ENCODE results near the gene PALB2. TPM values are rescaled to one million over a fixed set of nuclear protein-coding genes. Genes with fewer than 3 reads are reported as not detected.

The PALB2 gene
- total RNA-seq, 8 experiments from 2014 or later, result 7.3 to 20.5 (median 13.2) TPM

- peak in 2 of 8 experiments; percentile 98 to 99 for ATAC-seq (replicated peaks in 6 of 8)
- no peak overlapping the region for H3K4me3 ChIP-seq
- no peak overlapping the region for H3K27ac ChIP-seq
- 90 to 100% (median 100%) methylated on average over 1 to 3 of the region's 4 CpGs; no CpG with 5 or more reads in 4 of the 10 experiments for WGBS, 10 experiments
- no peaks in the 10 kb centered on the region for H3K4me1 ChIP-seq (replicated peaks in 1 of 2)
- in situ Hi-C loops (cut with MboI; ENCODE audit: low pct_unique_long_range_greater_than_20kb in 2 of 9, low sequenced_read_pairs in 9 of 9, unreplicated experiment in 9 of 9), result no loop called here
Measured at GRCh38 chr16:23670137-23670776, 29.1 kb upstream of the PALB2 start.

- 84 to 100% (median 100%) methylated on average over 1 to 3 of the region's 4 CpGs; no CpG with 5 or more reads in 4 of the 10 experiments for WGBS, 10 experiments
- Histone ChIP-seq H3K4me3 (no peak overlapping the region), H3K27ac (no peak overlapping the region), H3K4me1 (replicated peaks in 1 of 2) (no peaks in the 10 kb centered on the region)
- ATAC-seq (replicated peaks in 6 of 8), result no peak
- in situ Hi-C loops (cut with MboI; ENCODE audit: low pct_unique_long_range_greater_than_20kb in 2 of 9, low sequenced_read_pairs in 9 of 9, unreplicated experiment in 9 of 9), result no loop called here
Measured at GRCh38 chr16:23668873-23669272, 27.8 kb upstream of the PALB2 start.

GRCh38 chr16:23668225-23668624 lies 27.1 kb upstream of the PALB2 start:
- in situ Hi-C loops (cut with MboI; ENCODE audit: low pct_unique_long_range_greater_than_20kb in 2 of 9, low sequenced_read_pairs in 9 of 9, unreplicated experiment in 9 of 9), result no loop called here
- WGBS, 10 experiments, result 40 to 100% (median 100%) methylated on average over 1 of the region's 1 CpG; no CpG with 5 or more reads in 4 of the 10 experiments
- no peak for ATAC-seq (replicated peaks in 6 of 8)

GRCh38 chr16:23667355-23667659 lies 26.2 kb upstream of the PALB2 start:
- WGBS, 10 experiments, result 90 to 100% (median 100%) methylated on average over 1 to 4 of the region's 6 CpGs; no CpG with 5 or more reads in 4 of the 10 experiments
- in situ Hi-C loops (cut with MboI; ENCODE audit: low pct_unique_long_range_greater_than_20kb in 2 of 9, low sequenced_read_pairs in 9 of 9, unreplicated experiment in 9 of 9), result no loop called here

More at GRCh38 chr16:23668225-23668624, 27.1 kb upstream of the PALB2 start:
- Histone ChIP-seq H3K4me1 (replicated peaks in 1 of 2) (no peaks in the 10 kb centered on the region), H3K4me3 (no peak overlapping the region), H3K27ac (no peak overlapping the region)

GRCh38 chr16:23666571-23667354 lies 25.7 kb upstream of the PALB2 start:
- ATAC-seq (replicated peaks in 6 of 8), result no peak
- no peaks in the 10 kb centered on the region for H3K4me1 ChIP-seq (replicated peaks in 1 of 2)
- H3K4me3 ChIP-seq, result no peak overlapping the region
- 80 to 100% (median 95%) methylated on average over 2 to 7 of the region's 7 CpGs for WGBS, 10 experiments
- no peak overlapping the region for H3K27ac ChIP-seq
- in situ Hi-C loops (cut with MboI; ENCODE audit: low pct_unique_long_range_greater_than_20kb in 2 of 9, low sequenced_read_pairs in 9 of 9, unreplicated experiment in 9 of 9), result no loop called here

More at GRCh38 chr16:23667355-23667659, 26.2 kb upstream of the PALB2 start:
- Histone ChIP-seq H3K4me1 (replicated peaks in 1 of 2) (no peaks in the 10 kb centered on the region), H3K4me3 (no peak overlapping the region), H3K27ac (no peak overlapping the region)
- no peak for ATAC-seq (replicated peaks in 6 of 8)

- ATAC-seq (replicated peaks in 6 of 8), result no peak
- H3K4me3 ChIP-seq, result no peak overlapping the region
- in situ Hi-C loops (cut with MboI; ENCODE audit: low pct_unique_long_range_greater_than_20kb in 2 of 9, low sequenced_read_pairs in 9 of 9, unreplicated experiment in 9 of 9), result no loop called here
Measured at GRCh38 chr16:23663918-23664317, 22.8 kb upstream of the PALB2 start.

GRCh38 chr16:23651943-23652468 lies 10.9 kb upstream of the PALB2 start:
- no peaks in the 10 kb centered on the region for H3K4me1 ChIP-seq (replicated peaks in 1 of 2)
- no peak overlapping the region for H3K4me3 ChIP-seq
- no peak for ATAC-seq (replicated peaks in 6 of 8)
- in situ Hi-C loops (cut with MboI; ENCODE audit: low pct_unique_long_range_greater_than_20kb in 2 of 9, low sequenced_read_pairs in 9 of 9, unreplicated experiment in 9 of 9), result no loop called here
- H3K27ac ChIP-seq, result no peak overlapping the region
- WGBS, 10 experiments, result 80 to 100% (median 94%) methylated on average over 1 to 4 of the region's 4 CpGs

More at GRCh38 chr16:23663918-23664317, 22.8 kb upstream of the PALB2 start:
- Histone ChIP-seq H3K27ac (no peak overlapping the region), H3K4me1 (replicated peaks in 1 of 2) (no peaks in the 10 kb centered on the region)
- 84 to 100% (median 100%) methylated on average over 2 of the region's 2 CpGs; no CpG with 5 or more reads in 4 of the 10 experiments for WGBS, 10 experiments

GRCh38 chr16:23650674-23651416 lies 9.7 kb upstream of the PALB2 start:
- H3K4me1 ChIP-seq (replicated peaks in 1 of 2), result no peaks in the 10 kb centered on the region
- in situ Hi-C loops (cut with MboI; ENCODE audit: low pct_unique_long_range_greater_than_20kb in 2 of 9, low sequenced_read_pairs in 9 of 9, unreplicated experiment in 9 of 9), result no loop called here
- peak in 5 of 8 experiments; percentile 90 to 100 (median 94) for ATAC-seq (replicated peaks in 6 of 8)

GRCh38 chr16:23642246-23642774 lies 1.2 kb upstream of the PALB2 start:
- in situ Hi-C loops (cut with MboI; ENCODE audit: low pct_unique_long_range_greater_than_20kb in 2 of 9, low sequenced_read_pairs in 9 of 9, unreplicated experiment in 9 of 9), result no loop called here
- Histone ChIP-seq H3K27ac (peak overlapping the region; percentile 77 to 92), H3K4me3 (peak overlapping the region; percentile 63 to 95 (median 84)), H3K4me1 (replicated peaks in 1 of 2) (peaks cover 6 to 13% of the 10 kb centered on the region in 2 donors)
- 0 to 91% (median 40%) methylated on average over 2 to 12 of the region's 14 CpGs; no CpG with 5 or more reads in 1 of the 10 experiments for WGBS, 10 experiments
- no peak for ATAC-seq (replicated peaks in 6 of 8)

More at GRCh38 chr16:23650674-23651416, 9.7 kb upstream of the PALB2 start:
- Histone ChIP-seq H3K27ac (no peak overlapping the region), H3K4me3 (no peak overlapping the region)
- WGBS, 10 experiments, result 53 to 100% (median 72%) methylated on average over 2 to 4 of the region's 4 CpGs; no CpG with 5 or more reads in 1 of the 10 experiments

- H3K4me1 ChIP-seq (replicated peaks in 1 of 2), result peaks cover 6 to 13% of the 10 kb centered on the region in 2 donors
- ATAC-seq (replicated peaks in 6 of 8), result peak in 2 of 8 experiments; percentile 12 to 25
- in situ Hi-C loops (cut with MboI; ENCODE audit: low pct_unique_long_range_greater_than_20kb in 2 of 9, low sequenced_read_pairs in 9 of 9, unreplicated experiment in 9 of 9), result no loop called here
- 0 to 40% (median 2%) methylated on average over 1 to 6 of the region's 8 CpGs; no CpG with 5 or more reads in 2 of the 10 experiments for WGBS, 10 experiments
- peak overlapping the region; percentile 31 to 92 for H3K27ac ChIP-seq
- H3K4me3 ChIP-seq, result peak overlapping the region; percentile 63 to 95 (median 84)
Measured at GRCh38 chr16:23640615-23640930, 537 bp downstream of the PALB2 start.

- no peak for ATAC-seq (replicated peaks in 6 of 8)
- in situ Hi-C loops (cut with MboI; ENCODE audit: low pct_unique_long_range_greater_than_20kb in 2 of 9, low sequenced_read_pairs in 9 of 9, unreplicated experiment in 9 of 9), result no loop called here
Measured at GRCh38 chr16:23635958-23636357, 5.2 kb downstream of the PALB2 start.

GRCh38 chr16:23634461-23635036 lies 6.6 kb downstream of the PALB2 start:
- in situ Hi-C loops (cut with MboI; ENCODE audit: low pct_unique_long_range_greater_than_20kb in 2 of 9, low sequenced_read_pairs in 9 of 9, unreplicated experiment in 9 of 9), result no loop called here
- Histone ChIP-seq H3K4me1 (replicated peaks in 1 of 2) (no peaks in the 10 kb centered on the region), H3K4me3 (no peak overlapping the region), H3K27ac (no peak overlapping the region)
- WGBS, 10 experiments, result 92 to 100% (median 96%) methylated on average over 1 to 4 of the region's 4 CpGs; no CpG with 5 or more reads in 1 of the 10 experiments
- ATAC-seq (replicated peaks in 6 of 8), result no peak

More at GRCh38 chr16:23635958-23636357, 5.2 kb downstream of the PALB2 start:
- Histone ChIP-seq H3K4me3 (no peak overlapping the region), H3K27ac (no peak overlapping the region), H3K4me1 (replicated peaks in 1 of 2) (peaks cover 0 to 7% of the 10 kb centered on the region in 2 donors)
